ENCODE results near the gene IRAG1. TPM values are rescaled to one million over a fixed set of nuclear protein-coding genes. Genes with fewer than 3 reads are reported as not detected.

IRAG1 gene
- total RNA-seq, 1 donor from 2014 or later: 236 TPM

GRCh38 chr11:10728789-10729472, 35.4 kb upstream of the IRAG1 start:
- TF ChIP-seq, protein P1, sequence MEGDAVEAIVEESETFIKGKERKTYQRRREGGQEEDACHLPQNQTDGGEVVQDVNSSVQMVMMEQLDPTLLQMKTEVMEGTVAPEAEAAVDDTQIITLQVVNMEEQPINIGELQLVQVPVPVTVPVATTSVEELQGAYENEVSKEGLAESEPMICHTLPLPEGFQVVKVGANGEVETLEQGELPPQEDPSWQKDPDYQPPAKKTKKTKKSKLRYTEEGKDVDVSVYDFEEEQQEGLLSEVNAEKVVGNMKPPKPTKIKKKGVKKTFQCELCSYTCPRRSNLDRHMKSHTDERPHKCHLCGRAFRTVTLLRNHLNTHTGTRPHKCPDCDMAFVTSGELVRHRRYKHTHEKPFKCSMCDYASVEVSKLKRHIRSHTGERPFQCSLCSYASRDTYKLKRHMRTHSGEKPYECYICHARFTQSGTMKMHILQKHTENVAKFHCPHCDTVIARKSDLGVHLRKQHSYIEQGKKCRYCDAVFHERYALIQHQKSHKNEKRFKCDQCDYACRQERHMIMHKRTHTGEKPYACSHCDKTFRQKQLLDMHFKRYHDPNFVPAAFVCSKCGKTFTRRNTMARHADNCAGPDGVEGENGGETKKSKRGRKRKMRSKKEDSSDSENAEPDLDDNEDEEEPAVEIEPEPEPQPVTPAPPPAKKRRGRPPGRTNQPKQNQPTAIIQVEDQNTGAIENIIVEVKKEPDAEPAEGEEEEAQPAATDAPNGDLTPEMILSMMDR (IDR thresholded peaks at IDR 0.05): no peak
- no peak for DNase-seq (ENCODE audit: low spot score in 2 of 2)
- intact Hi-C loops (cut with DNase I): no loop called here
- Histone ChIP-seq H3K27ac (peak overlapping the region in 1 of 2 donors; percentile 52), H3K36me3 (no peaks in the 10 kb centered on the region), H3K4me3 (no peak overlapping the region), H3K9me3 (no peaks in the 10 kb centered on the region), H3K27me3 (no peaks in the 10 kb centered on the region), H3K4me1 (peaks cover 0 to 12% of the 10 kb centered on the region in 2 donors)

GRCh38 chr11:10728154-10728553, 34.6 kb upstream of the IRAG1 start:
- H3K27ac ChIP-seq: no peak overlapping the region
- H3K36me3 ChIP-seq: no peaks in the 10 kb centered on the region
- no peaks in the 10 kb centered on the region for H3K9me3 ChIP-seq
- H3K4me3 ChIP-seq: no peak overlapping the region
- H3K4me1 ChIP-seq: peaks cover 0 to 7% of the 10 kb centered on the region in 2 donors
- no peak for DNase-seq (ENCODE audit: low spot score in 2 of 2)
- TF ChIP-seq, protein P1 (IDR thresholded peaks at IDR 0.05): no peak
- H3K27me3 ChIP-seq: no peaks in the 10 kb centered on the region
- intact Hi-C loops (cut with DNase I): no loop called here

GRCh38 chr11:10727146-10727851, 33.7 kb upstream of the IRAG1 start:
- Histone ChIP-seq H3K27me3 (no peaks in the 10 kb centered on the region), H3K4me3 (no peak overlapping the region), H3K27ac (no peak overlapping the region), H3K36me3 (no peaks in the 10 kb centered on the region), H3K4me1 (peaks cover 0 to 4% of the 10 kb centered on the region in 2 donors), H3K9me3 (no peaks in the 10 kb centered on the region)
- TF ChIP-seq, protein P1 (IDR thresholded peaks at IDR 0.05): no peak
- intact Hi-C loops (cut with DNase I): no loop called here
- no peak for DNase-seq (ENCODE audit: low spot score in 2 of 2)

- Histone ChIP-seq H3K27ac (no peak overlapping the region), H3K27me3 (no peaks in the 10 kb centered on the region), H3K36me3 (no peaks in the 10 kb centered on the region), H3K4me3 (no peak overlapping the region), H3K9me3 (no peaks in the 10 kb centered on the region), H3K4me1 (peaks cover 0 to 4% of the 10 kb centered on the region in 2 donors)
- no peak for DNase-seq (ENCODE audit: low spot score in 2 of 2)
- intact Hi-C loops (cut with DNase I): no loop called here
- TF ChIP-seq, protein P1 (IDR thresholded peaks at IDR 0.05): no peak
These were observed 32.3 kb upstream of the IRAG1 start for GRCh38 chr11:10725907-10726253.

- no peak for DNase-seq (ENCODE audit: low spot score in 2 of 2)
- TF ChIP-seq, protein P1 (IDR thresholded peaks at IDR 0.05): no peak
- intact Hi-C loops (cut with DNase I): no loop called here
These were observed 31.8 kb upstream of the IRAG1 start for GRCh38 chr11:10725114-10725906.

More at GRCh38 chr11:10725114-10725906, 31.8 kb upstream of the IRAG1 start:
- Histone ChIP-seq H3K36me3 (no peaks in the 10 kb centered on the region), H3K9me3 (no peaks in the 10 kb centered on the region), H3K27ac (no peak overlapping the region), H3K4me3 (no peak overlapping the region), H3K4me1 (peaks cover 0 to 4% of the 10 kb centered on the region in 2 donors), H3K27me3 (no peaks in the 10 kb centered on the region)

All from ascending aorta (tissue), 2 donors.